HL-60 (cell line): ENCODE measurements around the gene AHI1. TPM values are rescaled to one million over a fixed set of nuclear protein-coding genes. Genes with fewer than 3 reads are reported as not detected.

ENCODE experiments used
- DNase-seq, 2 experiments: peaks; one replicate each; pipeline ENCODE4 v3.0.0-alpha.2; 2010 to 2020; ENCODE audit warnings: low read depth in 1 of 2, low spot score in 1 of 2
- H3K27ac ChIP-seq: fragments of 250-450 bp; sonication (Bioruptor Pico); replicated peaks from 2 replicates; pipeline ENCODE4 v1.5.1; 2020; ENCODE audit warnings: mild to moderate bottlenecking, moderate library complexity
- H3K27me3 ChIP-seq: fragments of 250-450 bp; sonication (Bioruptor Pico); 2 replicates; pipeline ENCODE4 v1.5.1; 2021; ENCODE audit warnings: mild to moderate bottlenecking, moderate library complexity; ENCODE audit not compliant: insufficient read depth, poor library complexity, severe bottlenecking
- H3K4me3 ChIP-seq: replicated peaks from 2 replicates; pipeline ENCODE4 v1.5.1; 2011; ENCODE audit warnings: mild to moderate bottlenecking, control low read depth, low read length; ENCODE audit not compliant: insufficient read depth
- CTCF ChIP-seq: IDR thresholded peaks from one replicate; pipeline ENCODE4 v1.5.1; 2011; ENCODE audit warnings: low read length, control low read depth, inconsistent platforms; ENCODE audit not compliant: insufficient read depth
- GABPA ChIP-seq: IDR thresholded peaks from 2 replicates; pipeline ENCODE4 v1.6.1; 2012; ENCODE audit warnings: low read depth
- POLR2AphosphoS5 ChIP-seq: IDR thresholded peaks from 2 replicates; pipeline ENCODE4 v1.6.1; 2012; ENCODE audit warnings: low read depth
- REST ChIP-seq: IDR thresholded peaks from 2 replicates; pipeline ENCODE4 v1.6.1; 2012; ENCODE audit warnings: low read depth; ENCODE audit not compliant: insufficient replicate concordance
- SPI1 ChIP-seq: IDR thresholded peaks from 2 replicates; pipeline ENCODE4 v1.6.1; 2012; ENCODE audit warnings: low read depth, mild to moderate bottlenecking, borderline replicate concordance
- microRNA-seq: library from miRNA; unstranded; fragments of <30 nt; microRNA quantifications from one replicate; pipeline ENCODE4, GENCODE V29; 2018

The AHI1 gene

GRCh38 chr6:135236319-135236718 lies 261.2 kb downstream of the AHI1 start:
- H3K27me3 ChIP-seq: no peaks in the 10 kb centered on the region
- DNase-seq: no peak
- H3K27ac ChIP-seq: no peak overlapping the region
- H3K4me3 ChIP-seq: no peak overlapping the region
- TF ChIP-seq CTCF (no peak), REST (no peak), GABPA (no peak), SPI1 (no peak), POLR2AphosphoS5 (no peak)

- no peak for DNase-seq
- H3K27me3 ChIP-seq: no peaks in the 10 kb centered on the region
- no peak overlapping the region for H3K4me3 ChIP-seq
- H3K27ac ChIP-seq: no peak overlapping the region
- peak; percentile 55; the same call in 1 of the 2 replicates for TF ChIP-seq SPI1
- TF ChIP-seq POLR2AphosphoS5: no peak
Observed at GRCh38 chr6:135235716-135236115, 261.8 kb downstream of the AHI1 start.

- Histone ChIP-seq H3K27ac (no peak overlapping the region), H3K4me3 (no peak overlapping the region), H3K27me3 (no peaks in the 10 kb centered on the region)
- no peak for DNase-seq
- TF ChIP-seq REST (no peak), SPI1 (no peak), CTCF (no peak), GABPA (no peak), POLR2AphosphoS5 (no peak)
Observed at GRCh38 chr6:135234492-135234780, 263.1 kb downstream of the AHI1 start.

- H3K4me3 ChIP-seq: no peak overlapping the region
- peak in 1 of 2 experiments; percentile 30 for DNase-seq
- H3K27ac ChIP-seq: peak overlapping the region; percentile 44
- no peaks in the 10 kb centered on the region for H3K27me3 ChIP-seq
- no peak for TF ChIP-seq CTCF
- no peak for TF ChIP-seq SPI1
- TF ChIP-seq GABPA: no peak
Observed at GRCh38 chr6:135233686-135234491, 263.7 kb downstream of the AHI1 start.

Small RNA genes within 50 kb of the gene (microRNA-seq; reads per million reads assigned to microRNA genes)
- not detected for gene MIR548A2
